ENCODE data around the gene RASAL1.

Gene RASAL1

DNA sequence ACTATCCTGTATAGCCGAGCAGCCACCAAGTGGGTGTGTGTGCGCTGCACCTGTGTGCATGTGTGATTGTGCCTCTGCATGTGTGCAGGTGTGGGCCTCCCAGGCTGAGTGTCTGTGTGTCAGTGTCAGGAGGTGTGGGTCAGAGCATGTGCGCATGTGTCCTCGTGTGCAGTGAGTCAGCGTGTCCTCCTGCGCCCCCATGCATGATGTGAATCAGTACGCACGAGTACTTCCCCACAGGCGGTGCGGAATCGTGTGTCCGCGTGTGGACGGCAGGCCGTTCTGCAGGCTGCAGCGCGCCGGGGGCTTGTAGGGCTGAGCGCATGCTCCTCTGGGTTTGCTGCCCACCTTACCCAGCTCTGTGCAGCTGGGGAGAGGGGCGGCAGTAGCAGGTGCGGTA lies 44.8 kb downstream of the RASAL1 start:
- TF ChIP-seq TAF1 (IDR thresholded peaks at IDR 0.05; ENCODE audit: low read depth) (no peak), EGR1 (IDR thresholded peaks at IDR 0.05) (no peak)

DNA sequence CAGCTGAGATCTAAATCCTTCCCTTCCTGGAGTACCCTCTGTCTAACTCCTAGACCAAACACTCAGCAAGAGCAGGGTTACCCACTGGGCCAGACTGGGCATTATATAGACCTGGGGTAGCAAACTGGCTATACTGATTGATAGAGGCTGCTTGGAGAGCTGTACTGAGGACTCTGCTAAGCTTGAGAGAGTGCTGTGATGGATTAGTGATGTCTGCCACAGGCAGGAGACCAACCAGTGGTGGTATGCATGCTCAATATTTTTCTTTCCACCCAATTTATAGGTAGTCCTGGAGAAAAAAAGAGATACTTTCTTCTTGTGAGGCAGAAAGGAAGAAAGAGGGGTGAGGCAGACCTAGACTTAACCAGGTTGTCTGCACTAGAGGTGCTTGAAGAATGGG lies 45.7 kb downstream of the RASAL1 start:
- TF ChIP-seq RAD21 (IDR thresholded peaks at IDR 0.05; ENCODE audit: low read depth), result no peak
- no peak for TF ChIP-seq TCF12 (IDR thresholded peaks at IDR 0.05; ENCODE audit: low read depth)
- TF ChIP-seq ZBTB7A (IDR thresholded peaks at IDR 0.05; ENCODE audit: low read depth), result no peak
- TF ChIP-seq, protein P1, sequence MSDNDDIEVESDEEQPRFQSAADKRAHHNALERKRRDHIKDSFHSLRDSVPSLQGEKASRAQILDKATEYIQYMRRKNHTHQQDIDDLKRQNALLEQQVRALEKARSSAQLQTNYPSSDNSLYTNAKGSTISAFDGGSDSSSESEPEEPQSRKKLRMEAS (IDR thresholded peaks at IDR 0.05), result no peak
- TF ChIP-seq, protein P2, sequence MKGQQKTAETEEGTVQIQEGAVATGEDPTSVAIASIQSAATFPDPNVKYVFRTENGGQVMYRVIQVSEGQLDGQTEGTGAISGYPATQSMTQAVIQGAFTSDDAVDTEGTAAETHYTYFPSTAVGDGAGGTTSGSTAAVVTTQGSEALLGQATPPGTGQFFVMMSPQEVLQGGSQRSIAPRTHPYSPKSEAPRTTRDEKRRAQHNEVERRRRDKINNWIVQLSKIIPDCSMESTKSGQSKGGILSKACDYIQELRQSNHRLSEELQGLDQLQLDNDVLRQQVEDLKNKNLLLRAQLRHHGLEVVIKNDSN (IDR thresholded peaks at IDR 0.05), result no peak
- TF ChIP-seq NFIC (IDR thresholded peaks at IDR 0.05), result no peak
- TF ChIP-seq YY1 (IDR thresholded peaks at IDR 0.05; ENCODE audit: low read depth), result no peak
- TF ChIP-seq TEAD4 (IDR thresholded peaks at IDR 0.05), result no peak
- TF ChIP-seq FOXM1 (IDR thresholded peaks at IDR 0.05; ENCODE audit: borderline replicate concordance, low read depth), result no peak
- TF ChIP-seq EGR1 (IDR thresholded peaks at IDR 0.05), result no peak
- TF ChIP-seq TAF1 (IDR thresholded peaks at IDR 0.05; ENCODE audit: low read depth), result no peak

DNA sequence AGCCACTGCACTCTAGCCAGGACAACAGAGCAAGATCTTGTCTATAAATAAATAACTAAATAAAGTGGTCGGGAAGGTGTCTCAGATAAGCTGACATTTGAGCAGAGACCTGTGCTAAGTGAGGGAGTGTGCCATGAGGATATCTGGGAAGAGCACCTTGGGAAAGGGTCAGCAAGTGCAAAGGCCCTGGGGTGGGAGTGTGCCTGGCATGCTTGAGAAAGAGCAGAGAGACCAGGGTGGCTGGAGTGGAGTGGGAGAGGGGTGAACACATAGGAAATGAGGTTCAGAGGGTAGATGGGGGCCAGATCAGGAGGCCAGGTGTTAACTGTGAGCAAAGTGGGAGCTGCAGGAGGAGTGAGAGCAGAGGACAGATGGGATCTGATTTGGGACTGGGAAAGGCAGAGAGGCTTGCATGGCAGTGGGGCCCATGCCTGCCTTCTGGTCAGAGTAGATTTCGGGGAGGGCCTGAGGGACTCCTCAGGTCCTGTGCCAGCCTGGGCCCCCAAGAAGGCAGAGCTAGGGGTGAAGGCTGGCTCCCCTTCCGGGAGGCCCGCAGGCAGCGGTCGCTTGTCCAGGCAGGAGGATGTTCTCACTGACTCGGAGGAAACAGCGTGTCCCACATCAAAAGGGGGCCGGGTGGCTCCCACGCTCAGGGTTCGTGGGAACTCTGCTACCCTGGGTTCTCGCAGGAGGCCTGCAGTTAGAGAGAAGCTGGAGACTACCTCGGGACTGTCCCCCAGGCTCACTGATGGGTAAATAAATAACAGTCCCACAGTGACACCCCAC lies 46.4 kb downstream of the RASAL1 start:
- TF ChIP-seq FOXM1 (IDR thresholded peaks at IDR 0.05; ENCODE audit: borderline replicate concordance, low read depth) (no peak), ZBTB7A (IDR thresholded peaks at IDR 0.05; ENCODE audit: low read depth) (no peak), YY1 (IDR thresholded peaks at IDR 0.05; ENCODE audit: low read depth) (no peak), CREB1 (IDR thresholded peaks at IDR 0.05; ENCODE audit: low read depth) (no peak), TCF12 (IDR thresholded peaks at IDR 0.05; ENCODE audit: low read depth) (no peak), TAF1 (IDR thresholded peaks at IDR 0.05; ENCODE audit: low read depth) (no peak), RAD21 (IDR thresholded peaks at IDR 0.05; ENCODE audit: low read depth) (no peak), CEBPB (IDR thresholded peaks at IDR 0.05) (no peak), EP300 (IDR thresholded peaks at IDR 0.05; ENCODE audit: borderline replicate concordance) (no peak), NFIC (IDR thresholded peaks at IDR 0.05) (no peak), EGR1 (IDR thresholded peaks at IDR 0.05) (no peak), TEAD4 (IDR thresholded peaks at IDR 0.05) (no peak)
- TF ChIP-seq, protein P1 (IDR thresholded peaks at IDR 0.05), result no peak
- TF ChIP-seq, protein P3, sequence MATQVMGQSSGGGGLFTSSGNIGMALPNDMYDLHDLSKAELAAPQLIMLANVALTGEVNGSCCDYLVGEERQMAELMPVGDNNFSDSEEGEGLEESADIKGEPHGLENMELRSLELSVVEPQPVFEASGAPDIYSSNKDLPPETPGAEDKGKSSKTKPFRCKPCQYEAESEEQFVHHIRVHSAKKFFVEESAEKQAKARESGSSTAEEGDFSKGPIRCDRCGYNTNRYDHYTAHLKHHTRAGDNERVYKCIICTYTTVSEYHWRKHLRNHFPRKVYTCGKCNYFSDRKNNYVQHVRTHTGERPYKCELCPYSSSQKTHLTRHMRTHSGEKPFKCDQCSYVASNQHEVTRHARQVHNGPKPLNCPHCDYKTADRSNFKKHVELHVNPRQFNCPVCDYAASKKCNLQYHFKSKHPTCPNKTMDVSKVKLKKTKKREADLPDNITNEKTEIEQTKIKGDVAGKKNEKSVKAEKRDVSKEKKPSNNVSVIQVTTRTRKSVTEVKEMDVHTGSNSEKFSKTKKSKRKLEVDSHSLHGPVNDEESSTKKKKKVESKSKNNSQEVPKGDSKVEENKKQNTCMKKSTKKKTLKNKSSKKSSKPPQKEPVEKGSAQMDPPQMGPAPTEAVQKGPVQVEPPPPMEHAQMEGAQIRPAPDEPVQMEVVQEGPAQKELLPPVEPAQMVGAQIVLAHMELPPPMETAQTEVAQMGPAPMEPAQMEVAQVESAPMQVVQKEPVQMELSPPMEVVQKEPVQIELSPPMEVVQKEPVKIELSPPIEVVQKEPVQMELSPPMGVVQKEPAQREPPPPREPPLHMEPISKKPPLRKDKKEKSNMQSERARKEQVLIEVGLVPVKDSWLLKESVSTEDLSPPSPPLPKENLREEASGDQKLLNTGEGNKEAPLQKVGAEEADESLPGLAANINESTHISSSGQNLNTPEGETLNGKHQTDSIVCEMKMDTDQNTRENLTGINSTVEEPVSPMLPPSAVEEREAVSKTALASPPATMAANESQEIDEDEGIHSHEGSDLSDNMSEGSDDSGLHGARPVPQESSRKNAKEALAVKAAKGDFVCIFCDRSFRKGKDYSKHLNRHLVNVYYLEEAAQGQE (IDR thresholded peaks at IDR 0.05; ENCODE audit: low read depth), result no peak

DNA sequence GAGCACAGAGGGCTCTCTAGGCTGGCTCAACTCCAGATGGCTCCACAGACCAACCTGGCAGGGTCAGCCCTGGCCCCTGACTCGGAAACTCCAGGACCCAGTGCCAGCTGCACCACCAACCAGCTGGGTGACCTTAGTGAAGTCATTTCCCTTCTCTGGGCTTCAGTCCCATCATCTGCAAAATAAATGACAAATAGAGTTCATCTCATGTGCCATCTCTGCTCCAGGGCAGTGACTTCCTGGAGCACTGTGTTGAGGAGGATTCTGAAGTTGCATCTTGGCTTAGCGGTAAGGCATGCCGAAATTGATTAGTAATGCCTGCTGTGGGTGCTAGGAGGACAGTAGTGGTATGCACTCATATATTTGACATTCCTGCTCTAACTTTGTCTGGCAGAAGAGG lies 47.5 kb downstream of the RASAL1 start:
- no peak for TF ChIP-seq FOXM1 (IDR thresholded peaks at IDR 0.05; ENCODE audit: borderline replicate concordance, low read depth)
- TF ChIP-seq, protein P1 (IDR thresholded peaks at IDR 0.05), result no peak

DNA sequence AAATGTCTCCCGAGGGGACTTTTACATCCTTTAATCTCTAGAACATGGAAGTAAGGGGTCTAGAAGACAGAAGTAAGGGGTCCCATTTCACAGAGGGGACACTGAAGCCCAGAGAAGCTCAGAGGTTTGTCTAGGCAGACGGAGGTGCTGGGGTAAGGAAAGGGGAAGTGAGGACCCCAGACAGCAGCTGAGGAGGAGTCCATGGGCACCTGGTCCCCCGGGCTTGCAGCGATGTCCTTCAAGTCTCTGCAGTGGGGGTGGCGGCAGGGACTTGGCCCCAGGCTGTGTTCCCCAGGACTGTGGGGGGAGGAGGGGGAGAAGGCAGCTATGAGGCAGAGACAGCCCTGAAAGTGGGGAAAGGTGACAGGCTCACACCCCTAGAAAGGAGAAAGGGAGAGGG lies 48.4 kb downstream of the RASAL1 start:
- TF ChIP-seq, protein P3 (IDR thresholded peaks at IDR 0.05; ENCODE audit: low read depth), result no peak
- TF ChIP-seq ZBTB7A (IDR thresholded peaks at IDR 0.05; ENCODE audit: low read depth) (0 out of 2 replicates have a peak, but pooled peaks have one; percentile 27), TAF1 (IDR thresholded peaks at IDR 0.05; ENCODE audit: low read depth) (no peak), TCF12 (IDR thresholded peaks at IDR 0.05; ENCODE audit: low read depth) (no peak), CREB1 (IDR thresholded peaks at IDR 0.05; ENCODE audit: low read depth) (no peak)

DNA sequence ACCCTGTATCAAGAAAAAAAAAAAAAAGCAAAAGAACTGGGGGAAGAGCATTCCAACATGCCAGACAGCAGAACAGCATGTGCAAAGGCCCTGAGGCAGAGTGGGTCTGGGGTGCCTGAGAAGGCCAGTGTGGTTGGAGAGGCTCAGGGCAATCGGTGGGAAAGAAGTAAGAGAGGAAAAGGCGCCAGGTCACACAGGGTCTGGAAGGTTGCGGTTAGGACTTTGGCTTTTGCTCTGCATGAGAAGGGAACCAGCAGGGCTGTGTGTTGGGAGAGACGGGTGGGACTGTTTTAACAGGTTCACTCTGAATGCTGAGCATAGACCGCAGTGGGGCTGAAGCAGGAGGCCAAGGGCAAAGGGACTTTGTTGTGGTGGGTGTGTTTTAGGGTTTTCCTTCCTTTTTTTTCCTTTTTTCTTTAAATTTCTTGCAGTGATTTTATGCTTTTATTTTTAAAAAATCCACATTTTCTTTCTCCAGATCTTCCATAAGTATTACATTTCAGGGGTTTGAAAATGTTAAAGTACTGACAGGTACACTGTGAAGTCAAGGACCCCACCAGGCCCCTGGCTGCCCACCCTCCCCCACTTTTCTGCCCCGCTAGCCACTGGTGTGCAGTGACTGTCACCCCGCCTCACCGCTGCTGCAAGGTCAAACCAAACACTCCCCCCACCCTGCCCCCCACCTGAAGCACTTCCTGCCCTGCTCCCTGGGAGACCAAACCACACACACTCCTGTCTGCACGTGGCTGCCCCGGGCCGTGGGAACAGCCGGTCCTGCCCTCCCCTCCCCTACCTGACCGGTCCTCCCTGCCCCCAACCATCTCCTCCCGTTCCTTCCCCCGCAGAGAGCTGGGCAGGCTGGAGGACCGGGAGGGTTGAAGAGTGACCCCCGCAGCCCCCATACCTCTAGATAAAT lies 49.1 kb downstream of the RASAL1 start:
- TF ChIP-seq EGR1 (IDR thresholded peaks at IDR 0.05) (no peak), FOXM1 (IDR thresholded peaks at IDR 0.05; ENCODE audit: borderline replicate concordance, low read depth) (no peak)

Data from Ishikawa (cell line).